HG02852 (cell line): ENCODE measurements around the gene TRIM15.
"Not testable (repeated sequence)": the region's sequence is repeated elsewhere in the genome, so short reads cannot be mapped to it uniquely, and the experiment has no call there.

Experiments
- ATAC-seq: cut with Tn5 transposase; IDR thresholded peaks from one replicate; pipeline ENCODE4 v1.9.1; 2021; ENCODE audit warnings: mild to moderate bottlenecking, moderate library complexity; ENCODE audit not compliant: unreplicated experiment

TRIM15 gene

GRCh38 chr6:30160785-30161531, 2.4 kb upstream of the TRIM15 start, which contains the start of gene TRIM10:
Gene TRIM10, minus strand, starts transcription at chr6:30161211. Its CDS starts 353 bp downstream, at chr6:30160858.
- no peak for ATAC-seq

GRCh38 chr6:30162265-30163089, 869 bp upstream of the TRIM15 start:
- ATAC-seq, result no peak

- no peak for ATAC-seq
These were observed 740 bp downstream of the TRIM15 start for GRCh38 chr6:30163918-30164654.

- no peak for ATAC-seq
These were observed 1.4 kb downstream of the TRIM15 start for GRCh38 chr6:30164714-30165113.

- not testable (repeated sequence) for ATAC-seq
These were observed 1.9 kb downstream of the TRIM15 start for GRCh38 chr6:30165238-30165637.

GRCh38 chr6:30167101-30167500, 3.8 kb downstream of the TRIM15 start:
- no peak for ATAC-seq

GRCh38 chr6:30168741-30169140, 5.4 kb downstream of the TRIM15 start:
- ATAC-seq, result no peak

GRCh38 chr6:30169658-30170614, 6.6 kb downstream of the TRIM15 start:
- no peak for ATAC-seq

- no peak for ATAC-seq
These were observed 8.5 kb downstream of the TRIM15 start for GRCh38 chr6:30171677-30172471.

- no peak for ATAC-seq
These were observed 9.3 kb downstream of the TRIM15 start for GRCh38 chr6:30172681-30173080.

GRCh38 chr6:30175765-30176164, 12.4 kb downstream of the TRIM15 start:
- no peak for ATAC-seq

- ATAC-seq, result no peak
These were observed 15.5 kb downstream of the TRIM15 start for GRCh38 chr6:30178837-30179236.

- no peak for ATAC-seq
These were observed 16.8 kb downstream of the TRIM15 start for GRCh38 chr6:30180145-30180544.

GRCh38 chr6:30184417-30185031, 21.2 kb downstream of the TRIM15 start:
- no peak for ATAC-seq

- ATAC-seq, result no peak
These were observed 22.6 kb downstream of the TRIM15 start for GRCh38 chr6:30185846-30186484.

- ATAC-seq, result no peak
These were observed 25.2 kb downstream of the TRIM15 start for GRCh38 chr6:30188541-30188940.

- no peak for ATAC-seq
These were observed 28.7 kb downstream of the TRIM15 start for GRCh38 chr6:30192076-30192475.
